Measurements from ENCODE around the gene MPST. TPM values are rescaled to one million over a fixed set of nuclear protein-coding genes. Genes with fewer than 3 reads are reported as not detected.
A peak's percentile ranks its signal among the peaks of the same experiment; 100 is the strongest.

MPST gene
- total RNA-seq, 1 experiment from 2014 or later = 201 TPM

DNA sequence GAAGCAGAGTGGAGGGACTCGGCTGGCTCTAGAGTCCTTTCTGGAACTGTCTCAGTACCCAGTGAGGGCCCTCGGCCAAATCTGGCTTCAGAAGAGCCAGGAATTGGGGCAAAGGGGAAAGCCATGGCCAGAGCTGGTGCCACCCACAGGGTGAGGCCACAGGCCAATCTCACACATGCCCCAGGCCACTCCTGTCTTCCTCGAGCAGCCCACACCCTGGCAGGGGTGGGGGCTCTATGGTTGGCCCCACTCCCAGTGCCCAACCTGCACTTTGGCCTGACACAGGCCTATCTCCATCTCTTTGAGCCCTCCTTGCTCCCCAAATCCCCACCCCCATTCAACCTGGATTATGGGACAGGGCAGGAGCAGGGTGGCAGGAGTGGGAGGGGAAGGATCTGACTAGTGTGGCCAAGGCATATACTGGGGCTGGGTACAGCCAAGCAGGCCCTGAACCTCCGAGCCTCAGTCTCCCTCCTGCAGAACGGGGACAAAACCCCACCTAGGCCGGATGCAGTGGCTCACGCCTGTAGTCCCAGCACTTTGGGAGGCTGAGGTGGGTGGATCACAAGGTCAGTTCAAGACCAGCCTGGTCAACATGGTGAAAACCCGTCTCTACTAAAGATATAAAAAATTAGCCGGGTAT, 7.2 kb upstream of the MPST start:
- Histone ChIP-seq H3K4me3 (ENCODE audit: insufficient read depth, low read depth, low read length) (no peak overlapping the region), H3K36me3 (replicated peaks; ENCODE audit: control insufficient read depth, insufficient read depth, low read length) (peaks cover 1% of the 10 kb centered on the region; the same call in 1 of the 2 replicates), H3K27me3 (ENCODE audit: control insufficient read depth, insufficient read depth, low read length) (no peaks in the 10 kb centered on the region)
- no peak for DNase-seq

DNA sequence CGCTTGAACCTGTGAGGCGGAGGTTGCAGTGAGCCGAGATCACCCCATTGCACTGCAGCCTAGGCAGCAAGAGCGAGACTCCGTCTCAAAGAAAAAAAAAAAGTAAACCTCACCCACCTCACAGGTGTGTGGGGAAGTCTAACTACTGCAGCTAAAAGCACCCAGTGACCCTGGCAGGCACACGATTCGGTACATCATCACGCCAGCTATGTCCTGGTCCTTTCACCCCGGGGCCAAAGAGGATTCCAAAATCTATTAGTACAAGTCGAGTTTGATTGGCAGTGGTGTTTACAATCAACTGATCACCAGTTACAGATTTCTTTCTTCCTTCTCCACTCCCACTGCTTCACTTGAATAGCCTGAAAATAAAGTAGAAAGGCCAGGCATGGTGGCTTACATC, 6.6 kb upstream of the MPST start:
- Histone ChIP-seq H3K4me3 (ENCODE audit: insufficient read depth, low read depth, low read length) (no peak overlapping the region), H3K36me3 (replicated peaks; ENCODE audit: control insufficient read depth, insufficient read depth, low read length) (peaks cover 4% of the 10 kb centered on the region), H3K27me3 (ENCODE audit: control insufficient read depth, insufficient read depth, low read length) (no peaks in the 10 kb centered on the region)
- DNase-seq = no peak

DNA sequence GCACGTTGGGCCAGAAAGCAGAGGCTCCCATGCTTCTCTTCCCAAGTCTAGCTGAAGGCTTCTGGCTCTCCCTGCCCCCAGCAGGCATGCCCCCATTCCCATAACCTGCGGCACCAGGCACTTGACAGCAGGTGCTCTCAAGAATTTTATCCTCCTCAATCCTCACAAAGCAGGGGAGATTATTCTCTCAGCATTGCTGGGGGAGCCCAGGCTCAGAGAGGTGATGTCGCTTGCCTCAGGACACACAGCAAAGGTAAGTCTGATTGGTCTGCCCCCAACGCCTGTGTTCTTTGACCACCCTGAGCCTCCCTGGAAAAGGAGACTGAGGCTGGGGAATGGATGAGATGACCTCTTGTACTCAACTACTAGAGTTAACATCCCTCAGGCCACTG, 5.1 kb upstream of the MPST start:
- Histone ChIP-seq H3K4me3 (ENCODE audit: insufficient read depth, low read depth, low read length) (no peak overlapping the region), H3K36me3 (replicated peaks; ENCODE audit: control insufficient read depth, insufficient read depth, low read length) (peaks cover 4% of the 10 kb centered on the region), H3K27me3 (ENCODE audit: control insufficient read depth, insufficient read depth, low read length) (no peaks in the 10 kb centered on the region)
- no peak for DNase-seq

DNA sequence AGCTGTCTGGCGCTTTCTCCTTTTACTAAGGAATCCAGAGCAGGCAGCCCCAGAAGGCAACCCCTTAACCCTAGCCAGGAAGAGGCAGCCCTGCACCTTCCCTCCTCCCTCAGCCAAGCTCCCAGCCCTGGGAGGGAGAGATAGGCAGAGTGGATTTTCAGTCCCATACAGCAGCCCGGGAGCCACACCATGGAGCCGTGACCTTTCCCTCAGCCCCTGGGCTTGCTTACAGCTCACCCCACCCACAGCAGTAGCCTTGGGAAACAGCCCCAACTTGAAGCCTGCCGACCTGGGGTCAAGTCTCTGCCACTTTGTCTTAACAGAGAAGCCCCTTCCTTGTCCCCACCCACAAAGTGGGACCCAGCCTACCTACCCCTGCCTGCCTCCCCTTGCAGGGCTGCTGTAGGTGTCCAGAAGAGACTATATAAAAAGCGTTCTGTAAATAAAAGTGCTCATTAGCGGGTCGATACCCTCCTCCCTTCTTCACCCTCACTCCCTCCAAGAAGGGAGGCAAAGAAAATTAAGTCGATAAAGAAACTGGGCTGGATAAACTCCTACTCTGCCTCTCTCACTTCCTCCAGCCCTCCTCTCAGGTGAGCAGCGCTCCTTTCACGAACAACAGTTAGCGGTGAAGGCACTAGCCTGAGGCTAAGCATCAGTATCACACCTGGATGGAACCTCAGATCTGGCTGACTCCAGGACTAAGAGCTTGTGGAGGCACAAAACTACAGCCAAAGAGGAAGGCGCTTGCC, 4.5 kb upstream of the MPST start:
- Histone ChIP-seq H3K27me3 (ENCODE audit: control insufficient read depth, insufficient read depth, low read length) (no peaks in the 10 kb centered on the region), H3K4me3 (ENCODE audit: insufficient read depth, low read depth, low read length) (no peak overlapping the region), H3K36me3 (replicated peaks; ENCODE audit: control insufficient read depth, insufficient read depth, low read length) (peaks cover 4% of the 10 kb centered on the region)
- DNase-seq = no peak

DNA sequence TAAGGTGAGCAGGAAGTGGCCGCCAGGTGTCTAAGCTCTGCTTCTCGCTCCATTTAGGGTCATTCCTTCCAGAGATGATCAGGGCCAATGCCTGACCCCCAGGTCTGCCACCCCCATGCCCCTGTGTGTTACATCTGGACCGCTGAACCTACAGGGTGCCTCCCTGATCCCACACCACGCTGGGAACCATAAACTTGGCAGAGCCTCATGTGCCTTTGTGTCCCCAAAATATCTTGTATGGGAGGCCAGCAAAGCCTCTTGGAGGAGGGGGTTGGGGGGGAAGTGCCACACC, 4.0 kb upstream of the MPST start:
- Histone ChIP-seq H3K27me3 (ENCODE audit: control insufficient read depth, insufficient read depth, low read length) (no peaks in the 10 kb centered on the region), H3K36me3 (replicated peaks; ENCODE audit: control insufficient read depth, insufficient read depth, low read length) (peaks cover 4% of the 10 kb centered on the region), H3K4me3 (ENCODE audit: insufficient read depth, low read depth, low read length) (no peak overlapping the region)
- no peak for DNase-seq

DNA sequence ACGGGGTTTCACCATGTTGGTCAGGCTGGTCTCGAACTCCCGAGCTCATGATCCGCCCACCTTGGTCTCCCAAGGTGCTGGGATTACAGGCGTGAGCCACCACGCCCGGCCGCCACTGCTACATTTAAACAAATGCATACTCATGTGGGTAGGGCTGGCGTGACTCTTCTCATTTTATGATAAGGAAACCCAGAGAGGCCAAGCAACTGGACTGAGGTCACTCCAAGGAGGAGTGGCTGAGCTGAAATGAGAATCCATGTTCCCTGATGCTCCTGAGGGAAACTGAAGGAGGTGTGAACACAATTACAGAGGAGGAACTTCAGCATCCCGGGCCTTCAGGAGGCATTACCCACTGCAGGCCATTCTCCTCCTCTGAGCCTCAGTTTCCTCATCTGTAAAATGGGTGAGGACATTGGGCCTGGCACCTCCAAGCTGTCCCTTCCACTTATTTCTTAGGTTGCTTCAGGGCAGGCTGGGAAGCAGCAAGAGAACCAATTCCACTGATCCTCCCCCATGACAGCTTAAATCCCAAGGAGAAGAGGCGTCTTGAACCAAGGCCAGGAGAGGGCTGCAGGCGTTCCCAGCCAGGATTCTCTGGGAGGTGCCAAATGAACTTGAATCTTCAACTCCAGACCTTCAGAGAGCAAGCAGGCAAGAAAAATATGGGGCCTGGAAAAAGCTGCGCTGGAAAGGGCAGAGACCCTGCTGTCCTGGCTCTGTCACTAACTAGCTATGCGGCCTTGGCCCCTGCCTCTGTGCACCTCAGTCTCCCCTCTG, 3.2 kb upstream of the MPST start:
- Histone ChIP-seq H3K36me3 (replicated peaks; ENCODE audit: control insufficient read depth, insufficient read depth, low read length) (peaks cover 4% of the 10 kb centered on the region), H3K27me3 (ENCODE audit: control insufficient read depth, insufficient read depth, low read length) (no peaks in the 10 kb centered on the region), H3K4me3 (ENCODE audit: insufficient read depth, low read depth, low read length) (no peak overlapping the region)
- DNase-seq = no peak

DNA sequence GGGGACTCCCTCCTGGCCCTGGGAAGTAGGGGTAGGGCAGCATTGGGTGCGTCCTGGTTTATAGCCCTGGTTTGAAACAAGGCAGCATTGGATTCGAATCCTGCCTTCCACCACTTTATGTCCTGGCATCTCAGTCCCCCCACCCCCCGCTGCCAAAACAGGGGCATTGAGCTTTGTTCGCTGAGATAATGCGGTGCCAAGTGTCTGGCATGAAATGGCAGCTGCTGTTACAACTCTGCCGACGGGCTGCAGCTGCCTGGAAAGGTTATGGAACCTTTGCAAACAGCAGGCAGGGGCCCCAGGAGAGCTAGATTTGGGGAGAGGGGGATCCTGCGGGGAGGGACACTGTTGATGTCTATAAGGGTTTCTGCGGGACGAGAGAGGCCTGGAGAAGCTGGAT, 2.2 kb upstream of the MPST start:
- no peak for DNase-seq
- Histone ChIP-seq H3K4me3 (ENCODE audit: insufficient read depth, low read depth, low read length) (no peak overlapping the region), H3K36me3 (replicated peaks; ENCODE audit: control insufficient read depth, insufficient read depth, low read length) (peaks cover 4% of the 10 kb centered on the region), H3K27me3 (ENCODE audit: control insufficient read depth, insufficient read depth, low read length) (no peaks in the 10 kb centered on the region)

DNA sequence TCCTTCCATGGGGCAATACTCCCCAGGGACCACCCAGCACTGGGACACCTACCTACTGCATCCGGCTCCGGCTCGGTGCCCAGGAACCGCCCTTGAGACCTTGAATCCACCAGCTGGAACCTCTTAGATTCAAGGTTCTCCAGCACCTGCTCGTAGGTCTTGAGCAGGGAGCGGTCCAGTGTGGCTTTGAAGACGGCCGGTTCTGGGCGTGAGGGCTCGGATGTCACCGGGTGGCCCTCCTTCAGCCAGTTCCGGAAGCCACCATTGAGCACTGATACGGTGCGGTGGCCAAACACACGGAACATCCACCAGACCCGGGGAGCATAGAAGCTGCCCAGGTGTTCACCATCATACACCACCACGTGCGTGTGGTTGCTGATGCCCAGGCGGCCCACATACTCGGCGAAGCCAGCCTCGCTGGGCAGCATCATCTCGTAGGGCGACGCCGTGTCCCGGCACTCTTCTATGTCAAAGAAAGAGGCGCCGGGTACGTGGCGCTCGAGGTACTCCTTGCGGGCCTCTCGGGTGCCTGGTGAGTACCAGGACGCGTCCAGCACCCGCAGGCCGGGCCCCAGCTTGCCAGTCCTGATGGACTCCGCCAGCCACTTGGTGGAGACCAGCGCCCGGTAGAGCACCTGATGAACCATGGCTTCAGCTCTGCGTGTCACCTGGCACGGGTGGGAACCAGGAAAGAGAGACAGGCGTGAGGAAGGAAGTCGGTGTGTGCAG, 1.3 kb upstream of the MPST start:
- no peaks in the 10 kb centered on the region for H3K27me3 ChIP-seq (ENCODE audit: control insufficient read depth, insufficient read depth, low read length)

DNA sequence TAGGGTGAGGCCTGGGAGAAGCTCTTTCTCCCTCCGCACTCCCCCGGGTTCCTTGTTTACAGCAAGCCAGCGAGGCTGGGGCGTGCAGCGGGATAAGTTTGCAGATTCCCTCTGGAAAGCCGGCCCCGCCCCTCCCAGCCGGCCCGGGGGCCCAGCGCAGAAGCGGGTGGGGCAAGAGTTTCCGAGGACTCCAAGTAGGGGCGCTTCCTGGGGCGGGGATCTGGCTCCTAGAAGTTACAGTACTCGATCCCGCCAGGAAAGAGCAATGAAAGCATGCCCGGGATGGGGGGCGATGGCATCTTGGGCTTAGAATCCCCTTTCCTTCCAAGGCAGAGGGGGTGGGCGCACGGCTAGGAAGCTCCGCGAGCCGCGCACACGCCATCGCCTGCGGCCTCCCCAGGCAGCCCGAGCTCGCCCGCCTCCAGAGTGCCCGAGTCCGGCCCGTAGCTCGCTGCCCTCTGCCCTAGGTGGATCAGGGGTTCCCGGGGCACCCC, 680 bp upstream of the MPST start:
- Histone ChIP-seq H3K36me3 (replicated peaks; ENCODE audit: control insufficient read depth, insufficient read depth, low read length) (peaks cover 4% of the 10 kb centered on the region), H3K27me3 (ENCODE audit: control insufficient read depth, insufficient read depth, low read length) (no peaks in the 10 kb centered on the region), H3K4me3 (ENCODE audit: insufficient read depth, low read depth, low read length) (peak overlapping the region; percentile 91)
- DNase-seq = peak; percentile 88

More for the DNA sequence above, 1.3 kb upstream of the MPST start:
- H3K4me3 ChIP-seq (ENCODE audit: insufficient read depth, low read depth, low read length) = peak overlapping the region; percentile 91
- no peak for DNase-seq
- peaks cover 4% of the 10 kb centered on the region for H3K36me3 ChIP-seq (replicated peaks; ENCODE audit: control insufficient read depth, insufficient read depth, low read length)

DNA sequence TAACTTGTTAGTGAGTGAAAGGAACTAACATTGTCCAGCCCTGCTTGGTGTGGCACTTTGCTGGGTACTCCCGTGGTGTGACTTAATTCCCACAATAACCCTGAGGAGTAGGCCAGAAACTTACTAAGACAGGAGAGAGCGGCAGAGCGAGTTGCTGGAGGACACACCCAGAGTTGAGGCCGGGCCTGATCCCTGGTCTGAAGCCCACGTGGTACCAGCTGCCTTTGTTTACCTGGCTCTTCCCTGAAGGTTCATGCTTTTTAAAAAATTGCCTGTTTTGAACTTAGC, 594 bp downstream of the MPST start:
- Histone ChIP-seq H3K36me3 (replicated peaks; ENCODE audit: control insufficient read depth, insufficient read depth, low read length) (peaks cover 4% of the 10 kb centered on the region), H3K4me3 (ENCODE audit: insufficient read depth, low read depth, low read length) (peak overlapping the region; percentile 91), H3K27me3 (ENCODE audit: control insufficient read depth, insufficient read depth, low read length) (no peaks in the 10 kb centered on the region)
- no peak for DNase-seq

DNA sequence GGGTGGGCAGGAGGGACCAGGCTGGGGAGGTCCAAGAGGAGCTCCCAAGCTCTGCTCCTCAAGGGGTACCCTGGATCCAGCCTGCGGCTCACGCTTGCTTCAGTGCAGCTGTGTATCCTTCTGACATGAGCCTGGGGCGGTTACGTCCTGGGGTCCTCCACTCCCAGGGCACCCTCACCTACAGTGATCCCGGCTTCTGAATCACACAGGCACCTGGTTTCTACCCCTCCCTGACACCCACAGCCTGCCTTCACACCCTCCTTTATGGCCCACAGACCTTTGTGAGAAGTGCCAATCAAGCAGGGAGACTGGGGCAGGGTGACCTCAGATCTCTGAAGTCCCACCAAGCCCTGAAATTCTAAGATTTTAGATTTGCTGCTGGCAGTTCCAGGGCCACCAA, 1.5 kb downstream of the MPST start:
- no peaks in the 10 kb centered on the region for H3K27me3 ChIP-seq (ENCODE audit: control insufficient read depth, insufficient read depth, low read length)
- DNase-seq = no peak
- no peak overlapping the region for H3K4me3 ChIP-seq (ENCODE audit: insufficient read depth, low read depth, low read length)
- peaks cover 11% of the 10 kb centered on the region for H3K36me3 ChIP-seq (replicated peaks; ENCODE audit: control insufficient read depth, insufficient read depth, low read length)

DNA sequence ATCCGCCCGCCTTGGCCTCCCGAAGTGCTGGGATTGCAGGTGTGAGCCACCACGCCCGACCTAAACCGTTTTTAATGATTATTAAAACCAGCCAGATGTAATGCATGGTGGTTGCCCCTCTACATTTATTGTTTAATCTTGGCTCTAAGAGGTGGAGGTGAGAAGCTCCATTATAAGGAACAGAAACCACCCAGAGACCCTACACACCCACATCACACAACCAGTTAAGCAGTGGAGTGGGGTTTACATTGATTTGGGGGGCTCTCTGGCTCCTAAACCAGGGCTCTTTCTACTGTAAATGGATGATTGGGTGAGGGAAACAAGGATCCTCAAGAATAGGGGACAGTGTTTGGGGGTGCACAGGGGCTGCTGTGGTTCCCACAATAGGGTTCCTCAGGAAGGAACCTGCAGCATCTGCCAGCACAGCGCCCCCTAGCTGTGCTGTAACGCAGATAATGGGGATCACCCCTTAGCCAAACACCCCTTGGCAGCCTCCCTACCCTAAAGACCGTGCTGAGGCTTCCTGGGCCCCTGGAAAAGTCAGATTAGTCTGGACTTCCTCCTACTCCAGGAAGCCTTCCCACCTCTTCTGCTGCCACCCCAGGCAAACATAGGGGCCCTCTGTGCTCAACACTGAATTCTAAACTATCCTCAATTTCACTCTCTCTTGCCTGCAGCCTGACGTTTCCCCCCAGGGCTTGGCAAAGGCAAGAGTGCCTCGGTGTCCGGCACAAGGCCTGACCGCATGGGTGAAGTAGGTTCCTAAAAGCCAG, 2.4 kb downstream of the MPST start:
- DNase-seq = peak; percentile 88
- no peaks in the 10 kb centered on the region for H3K27me3 ChIP-seq (ENCODE audit: control insufficient read depth, insufficient read depth, low read length)
- no peak overlapping the region for H3K4me3 ChIP-seq (ENCODE audit: insufficient read depth, low read depth, low read length)
- H3K36me3 ChIP-seq (replicated peaks; ENCODE audit: control insufficient read depth, insufficient read depth, low read length) = peaks cover 14% of the 10 kb centered on the region

DNA sequence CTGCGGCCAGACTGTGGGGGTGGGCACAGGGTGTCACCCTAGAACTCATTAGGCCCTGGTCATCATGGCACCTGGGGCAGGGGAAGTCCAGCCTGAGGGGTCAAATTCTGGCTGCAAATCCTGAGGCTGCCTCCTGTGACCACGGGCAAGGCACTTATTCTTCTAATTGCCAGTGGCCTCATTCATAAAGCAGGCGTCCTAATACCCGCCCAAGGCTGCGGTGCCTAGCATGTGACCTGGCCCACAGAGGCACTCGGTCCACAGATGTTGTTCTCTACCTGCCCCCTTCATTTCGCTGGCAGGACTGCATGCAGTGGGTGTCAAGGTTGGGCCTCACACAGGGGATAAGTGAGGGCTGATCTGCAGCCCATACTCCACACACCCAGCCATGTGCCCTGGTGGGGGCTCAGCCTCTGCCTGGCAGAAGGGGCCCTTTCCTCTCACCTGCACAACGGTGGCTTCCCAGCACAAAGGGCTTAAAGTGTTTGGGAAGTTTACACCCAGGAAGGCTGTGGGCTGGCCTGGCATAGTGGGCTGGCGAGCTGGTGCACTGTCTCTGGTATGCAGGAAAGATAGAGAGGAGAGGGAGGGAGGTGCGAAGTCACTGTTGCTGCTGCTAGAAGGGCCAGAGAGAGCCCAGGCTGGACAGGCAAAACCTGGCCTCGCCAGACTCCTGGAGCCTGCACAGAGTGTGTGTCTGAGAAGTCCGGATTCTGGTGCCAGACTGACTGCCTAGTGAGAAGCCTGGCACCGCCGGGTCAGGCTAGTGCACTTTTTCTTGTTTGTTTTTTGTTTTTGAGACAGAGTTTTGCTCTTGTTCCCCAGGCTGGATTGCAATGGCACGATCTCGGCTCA, 3.2 kb downstream of the MPST start:
- no peak for DNase-seq
- H3K4me3 ChIP-seq (ENCODE audit: insufficient read depth, low read depth, low read length) = no peak overlapping the region

More for the DNA sequence above, 3.2 kb downstream of the MPST start:
- peaks cover 12% of the 10 kb centered on the region for H3K36me3 ChIP-seq (replicated peaks; ENCODE audit: control insufficient read depth, insufficient read depth, low read length)
- no peaks in the 10 kb centered on the region for H3K27me3 ChIP-seq (ENCODE audit: control insufficient read depth, insufficient read depth, low read length)

All from H7 (cell line).